ENCODE results near the gene LDLRAD3.
"Not testable (repeated sequence)": the region's sequence is repeated elsewhere in the genome, so short reads cannot be mapped to it uniquely, and the experiment has no call there.

Gene LDLRAD3

DNA sequence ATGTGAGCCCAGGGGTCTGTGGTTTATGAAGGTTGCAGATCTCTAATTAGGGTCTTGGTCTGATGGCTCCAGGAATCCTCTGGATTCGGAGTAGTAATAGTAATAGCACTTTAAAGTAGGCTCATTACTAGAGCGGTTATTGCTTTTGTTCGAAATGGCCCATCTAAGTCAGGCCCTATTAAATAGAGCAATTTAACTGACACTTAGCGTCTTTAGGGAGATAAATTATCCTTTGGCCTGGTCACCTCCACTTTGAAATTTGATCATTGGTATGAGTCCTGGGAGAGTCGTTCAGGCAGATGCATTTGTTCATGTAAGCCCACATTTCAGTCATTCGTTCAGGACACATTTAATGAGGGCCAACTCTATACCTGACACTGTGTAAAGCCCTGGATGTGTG is 54.8 kb downstream of the LDLRAD3 start:
- DNase-seq, result no peak

DNA sequence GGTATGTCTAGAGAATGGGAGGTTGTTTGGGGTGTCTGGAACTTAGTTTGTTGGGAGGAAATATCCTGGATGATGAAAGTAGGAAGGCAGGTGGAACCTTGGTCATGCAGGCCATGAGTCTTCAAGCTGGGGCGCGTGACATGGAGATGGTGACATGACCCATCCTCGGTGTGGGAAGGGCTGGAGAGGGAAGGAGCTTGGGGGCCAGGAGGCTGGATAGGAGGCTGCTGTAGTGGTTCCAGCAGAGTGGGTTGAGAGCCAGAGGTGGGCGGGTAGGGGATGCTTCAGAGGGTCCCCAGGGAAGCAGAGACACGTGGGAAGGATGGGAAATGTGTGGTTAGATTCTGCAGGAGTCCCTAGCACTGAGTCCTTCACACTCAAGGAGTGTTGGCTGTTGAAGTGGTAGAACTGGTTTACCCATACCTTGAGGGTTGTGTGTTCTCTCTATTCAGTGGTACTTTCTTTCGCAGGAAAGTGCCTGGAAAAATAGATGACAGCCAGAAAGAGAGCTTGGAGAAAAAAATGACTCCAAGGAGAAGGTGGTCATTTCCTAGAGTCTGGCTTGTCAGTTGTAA is 56.8 kb downstream of the LDLRAD3 start:
- peak; percentile 42 for DNase-seq

DNA sequence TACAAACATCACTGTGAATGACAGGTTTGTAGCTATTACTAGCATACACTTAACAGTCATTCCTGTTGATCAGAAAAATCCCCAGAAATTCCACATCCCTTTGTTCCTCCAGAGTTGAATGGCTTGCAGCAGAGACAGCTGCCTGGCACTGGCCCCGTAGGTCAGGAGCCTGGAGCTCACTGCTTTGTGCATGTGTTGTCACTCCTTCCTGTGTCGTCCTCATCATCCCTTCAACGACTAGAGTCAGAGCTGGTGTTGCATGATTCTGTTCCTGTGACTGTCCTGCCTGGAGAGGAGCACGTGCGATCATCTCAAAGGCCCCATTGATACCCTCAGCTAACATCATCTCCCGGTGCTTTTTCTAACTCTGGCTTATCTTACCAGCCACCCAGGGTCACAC is 58.3 kb downstream of the LDLRAD3 start:
- DNase-seq, result no peak

DNA sequence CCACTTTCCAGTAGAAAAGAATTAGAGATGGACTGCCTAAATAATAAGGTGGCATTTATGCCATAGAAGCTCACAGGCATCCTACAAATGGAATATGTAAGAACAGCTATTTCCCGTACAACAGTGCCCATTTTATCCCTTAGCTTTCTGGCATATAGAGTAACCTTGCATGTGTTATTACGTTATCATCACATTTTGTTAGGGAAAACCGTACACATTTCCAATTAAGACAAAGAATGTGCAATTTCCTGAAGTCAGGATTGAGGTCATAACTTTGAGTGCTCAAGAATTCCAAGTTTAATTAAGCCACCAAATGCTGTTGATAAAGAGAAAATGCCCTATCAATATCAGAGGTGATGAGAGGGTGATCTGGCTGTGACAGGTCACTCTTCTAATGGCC is 58.9 kb downstream of the LDLRAD3 start:
- no peak for DNase-seq

DNA sequence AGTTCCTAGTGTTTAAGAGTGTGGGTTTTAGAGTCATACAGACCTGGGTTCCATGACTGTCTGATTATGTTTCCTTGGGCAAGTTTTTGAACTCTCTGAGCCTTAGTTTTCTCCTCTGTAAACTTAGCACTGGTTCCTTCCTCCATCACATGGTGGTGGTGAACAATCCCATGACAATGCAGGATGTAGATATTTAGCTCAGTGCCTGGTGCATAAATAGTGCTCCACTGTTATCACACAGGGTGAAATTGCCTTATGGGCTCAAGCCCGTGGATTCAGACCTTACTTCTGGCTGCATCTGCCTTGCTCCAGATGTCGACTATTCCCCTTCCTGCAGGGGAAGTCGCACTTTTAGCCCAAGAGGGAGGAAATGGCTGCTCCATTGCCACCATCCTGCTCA is 62.7 kb downstream of the LDLRAD3 start:
- no peak for DNase-seq

DNA sequence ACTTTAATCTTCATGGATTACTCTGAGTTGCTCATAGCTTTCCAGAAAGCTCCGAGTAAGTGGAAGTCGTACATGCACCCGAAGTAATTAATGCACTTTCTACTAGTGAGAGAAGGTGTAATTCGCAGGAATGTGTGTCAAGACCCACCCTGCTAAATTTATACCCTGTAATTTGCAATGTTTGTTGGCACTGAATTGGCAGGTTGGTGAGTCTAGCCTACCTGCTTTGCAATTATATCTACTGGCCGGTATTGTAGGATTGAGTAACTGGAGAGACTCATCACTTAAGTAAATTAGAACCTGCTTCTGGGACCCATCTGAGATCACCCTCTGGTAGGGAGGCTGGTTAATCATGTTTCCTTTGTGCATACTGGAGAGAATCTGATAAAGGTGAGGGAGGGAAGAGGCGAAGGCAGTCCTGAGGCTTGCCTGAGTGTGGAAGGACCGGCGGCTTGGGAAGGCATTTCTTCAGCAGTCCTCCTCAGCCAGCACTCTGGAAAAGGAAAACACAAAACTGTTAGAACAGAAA is 63.3 kb downstream of the LDLRAD3 start:
- DNase-seq, result no peak

DNA sequence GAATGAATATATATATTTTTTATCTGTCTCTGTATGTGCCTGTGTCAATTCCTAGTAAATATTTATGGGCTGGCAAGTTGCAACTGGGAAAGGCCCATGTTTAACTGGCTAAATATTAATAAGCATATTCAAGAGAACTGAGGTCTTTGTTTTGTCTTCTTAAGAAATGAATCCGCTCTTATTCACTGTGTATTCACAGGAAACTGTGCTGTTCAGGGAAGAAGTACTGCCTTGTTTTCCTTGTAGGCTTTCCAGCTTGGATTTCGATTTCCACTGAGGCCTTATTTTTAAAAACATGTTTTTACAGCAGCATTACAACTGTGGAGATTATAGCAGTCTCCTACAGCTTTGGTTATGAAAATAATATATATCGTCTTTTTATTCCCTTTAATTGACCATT is 64.7 kb downstream of the LDLRAD3 start:
- no peak for DNase-seq

DNA sequence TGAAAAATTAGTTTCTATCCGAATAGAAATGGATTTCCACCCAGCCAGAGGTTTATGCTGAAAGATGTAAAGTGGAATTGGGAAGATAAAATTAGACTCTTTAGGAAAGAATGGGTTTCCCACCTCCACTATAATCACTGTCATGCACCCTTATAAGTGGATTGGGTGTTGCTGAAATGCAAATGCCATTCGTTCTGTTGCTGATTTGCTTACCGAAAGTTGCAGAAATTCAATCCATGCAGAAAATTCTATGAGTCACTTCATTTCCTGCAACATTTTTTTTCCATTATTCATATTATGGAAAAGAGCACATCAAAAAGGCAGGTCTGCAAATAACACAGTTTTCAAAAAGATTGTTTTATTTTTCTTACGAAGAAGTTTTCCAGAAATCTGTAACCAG is 65.6 kb downstream of the LDLRAD3 start:
- no peak for DNase-seq

DNA sequence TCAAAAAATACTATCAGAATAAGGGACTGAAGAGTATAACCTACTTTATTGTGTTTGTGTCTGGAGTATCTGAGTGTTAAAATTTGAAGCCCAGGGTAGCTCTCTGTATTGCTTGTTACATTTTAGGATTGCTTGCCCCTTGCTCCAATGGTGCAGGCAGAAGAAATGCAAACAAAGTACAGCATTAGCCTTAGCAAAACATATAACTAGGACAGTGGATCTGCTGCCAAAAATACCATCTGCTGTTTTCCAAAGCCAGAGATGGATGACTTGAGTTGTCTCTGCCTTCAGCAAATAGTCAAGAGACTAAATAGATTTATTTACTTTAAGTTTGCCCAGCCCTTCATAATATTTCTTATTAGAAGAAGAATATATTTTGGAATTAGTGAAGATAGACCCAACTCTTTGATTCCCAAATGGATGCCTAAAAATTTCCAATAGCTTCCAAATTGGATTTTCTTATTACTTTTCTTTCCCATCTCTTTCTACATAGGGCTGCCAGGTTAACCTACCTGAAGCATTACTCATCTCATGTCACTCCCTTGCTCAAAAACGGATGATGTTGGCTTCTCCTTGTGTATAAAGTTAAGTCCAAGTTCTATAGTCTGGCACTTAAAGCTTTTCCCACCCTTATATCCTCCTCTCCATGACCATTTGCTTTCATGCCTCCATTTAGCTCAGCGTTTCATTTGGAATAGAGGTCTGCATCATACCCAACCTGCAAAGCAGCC is 66.3 kb downstream of the LDLRAD3 start:
- no peak for DNase-seq

DNA sequence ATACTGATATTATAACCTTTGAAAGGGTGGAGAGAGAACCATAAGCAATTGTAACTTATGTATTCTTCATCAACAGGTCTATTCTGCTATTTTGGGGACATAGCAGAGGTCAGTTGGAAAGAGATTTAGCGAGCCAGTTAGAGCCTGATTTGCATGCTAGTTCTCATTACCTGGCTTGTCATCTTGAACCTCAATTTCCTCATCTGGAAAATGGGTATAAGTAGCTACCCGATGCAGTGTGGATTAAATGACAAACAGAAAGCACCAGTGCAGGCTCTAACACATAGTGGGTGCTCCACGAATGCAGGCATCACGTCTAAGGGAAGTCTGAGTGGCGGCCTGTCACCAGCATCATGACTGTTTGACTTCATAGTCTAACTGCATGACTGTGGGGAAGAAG is 67.7 kb downstream of the LDLRAD3 start:
- no peak for DNase-seq

DNA sequence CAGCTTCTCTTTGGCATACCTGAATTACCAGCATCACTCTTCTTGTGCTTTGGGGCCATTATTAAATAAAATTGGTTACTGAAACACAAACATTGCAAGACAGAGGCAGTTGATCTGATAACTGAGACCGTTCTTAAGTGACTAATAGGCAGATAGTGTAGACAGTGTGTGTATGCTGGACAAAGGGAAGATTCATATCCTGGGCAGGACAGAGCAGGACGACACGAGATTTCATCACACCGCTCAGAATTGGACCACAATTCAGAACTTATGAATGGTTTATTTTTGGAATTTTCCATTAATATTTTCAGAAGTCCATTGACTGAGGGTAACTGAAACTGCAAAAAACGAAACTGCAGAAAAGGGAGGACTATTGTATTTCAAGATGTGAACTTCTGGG is 68.6 kb downstream of the LDLRAD3 start:
- no peak for DNase-seq

DNA sequence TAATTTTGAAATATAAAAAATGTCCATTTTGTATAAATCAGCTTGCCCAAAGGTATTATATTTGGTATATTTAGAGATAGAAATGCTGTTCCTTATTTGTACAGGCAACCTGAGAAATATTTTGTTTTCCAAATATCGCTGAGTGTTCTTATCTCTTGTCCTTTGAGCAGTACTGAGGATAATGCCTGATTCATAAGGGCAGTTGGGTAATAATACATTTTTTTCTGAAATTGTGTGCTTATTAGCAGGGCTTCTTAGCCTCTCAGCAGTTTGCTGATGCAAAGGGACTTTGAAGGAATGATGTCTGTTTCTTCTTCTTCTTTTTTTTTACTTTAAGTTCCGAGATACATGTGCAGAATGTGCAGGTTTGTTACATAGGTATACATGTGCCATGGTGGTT is 69.1 kb downstream of the LDLRAD3 start:
- DNase-seq, result no peak

DNA sequence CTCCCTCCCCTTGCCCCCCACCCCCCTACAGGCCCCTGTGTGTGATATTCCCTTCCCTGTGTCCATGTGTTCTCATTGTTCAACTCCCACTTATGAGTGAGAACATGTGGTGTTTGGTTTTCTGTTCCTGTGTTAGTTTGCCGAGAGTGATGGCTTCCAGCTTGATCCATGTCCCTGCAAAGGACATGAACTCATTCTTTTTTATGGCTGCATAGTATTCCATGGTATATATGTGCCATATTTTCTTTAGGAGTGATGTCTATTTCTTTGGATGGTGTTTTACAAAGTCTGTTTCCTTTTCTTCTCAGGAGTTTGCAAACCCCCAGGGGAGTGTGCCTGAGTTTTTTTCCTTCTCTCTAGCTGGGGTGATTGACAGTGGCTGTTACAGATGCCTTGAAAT is 69.6 kb downstream of the LDLRAD3 start:
- DNase-seq, result not testable (repeated sequence)

DNA sequence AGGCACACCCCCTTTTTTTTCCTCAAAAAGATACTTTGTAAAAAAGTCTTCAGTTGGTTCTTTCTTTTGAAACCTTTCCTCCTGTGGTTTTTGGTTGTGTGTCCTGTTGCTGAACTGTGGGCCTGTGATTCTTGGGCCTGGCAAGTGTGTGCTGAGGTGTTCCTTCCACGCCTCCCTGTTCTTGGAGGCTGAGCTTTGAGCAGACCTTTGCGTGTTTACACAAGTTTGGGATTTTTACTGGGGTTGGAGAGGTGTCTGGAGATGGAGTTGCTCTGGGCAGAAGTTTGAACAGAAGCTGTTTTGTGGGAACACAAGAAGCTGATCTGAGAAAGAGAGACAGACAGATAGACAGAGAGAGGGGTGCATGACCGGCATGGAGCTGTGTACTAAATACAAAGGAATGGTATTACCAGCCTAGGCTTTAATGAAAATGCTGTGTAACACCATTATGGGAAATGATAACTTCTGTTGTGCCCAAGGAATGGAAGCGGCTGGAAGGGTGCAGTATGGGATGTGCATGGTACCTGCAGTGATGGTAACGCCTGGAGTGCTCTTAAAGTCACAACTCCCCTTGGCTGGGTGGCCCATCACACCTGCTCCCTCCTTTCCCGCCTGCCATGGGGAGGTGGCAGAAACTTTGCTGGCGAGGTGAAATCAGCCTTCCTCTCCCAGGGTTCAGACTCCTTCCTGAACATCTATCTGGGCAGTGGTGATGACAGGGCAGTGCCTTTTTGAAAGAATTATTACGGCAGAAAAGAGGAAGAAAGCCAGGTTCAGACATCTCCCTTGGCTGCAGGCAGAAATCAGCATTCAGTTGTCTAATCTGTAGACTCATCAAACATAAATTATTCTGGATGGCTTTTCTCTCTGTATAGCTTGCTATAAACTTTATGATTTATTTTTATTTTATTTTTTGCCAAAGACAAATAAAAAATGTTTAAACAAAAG is 70.4 kb downstream of the LDLRAD3 start:
- DNase-seq, result no peak

DNA sequence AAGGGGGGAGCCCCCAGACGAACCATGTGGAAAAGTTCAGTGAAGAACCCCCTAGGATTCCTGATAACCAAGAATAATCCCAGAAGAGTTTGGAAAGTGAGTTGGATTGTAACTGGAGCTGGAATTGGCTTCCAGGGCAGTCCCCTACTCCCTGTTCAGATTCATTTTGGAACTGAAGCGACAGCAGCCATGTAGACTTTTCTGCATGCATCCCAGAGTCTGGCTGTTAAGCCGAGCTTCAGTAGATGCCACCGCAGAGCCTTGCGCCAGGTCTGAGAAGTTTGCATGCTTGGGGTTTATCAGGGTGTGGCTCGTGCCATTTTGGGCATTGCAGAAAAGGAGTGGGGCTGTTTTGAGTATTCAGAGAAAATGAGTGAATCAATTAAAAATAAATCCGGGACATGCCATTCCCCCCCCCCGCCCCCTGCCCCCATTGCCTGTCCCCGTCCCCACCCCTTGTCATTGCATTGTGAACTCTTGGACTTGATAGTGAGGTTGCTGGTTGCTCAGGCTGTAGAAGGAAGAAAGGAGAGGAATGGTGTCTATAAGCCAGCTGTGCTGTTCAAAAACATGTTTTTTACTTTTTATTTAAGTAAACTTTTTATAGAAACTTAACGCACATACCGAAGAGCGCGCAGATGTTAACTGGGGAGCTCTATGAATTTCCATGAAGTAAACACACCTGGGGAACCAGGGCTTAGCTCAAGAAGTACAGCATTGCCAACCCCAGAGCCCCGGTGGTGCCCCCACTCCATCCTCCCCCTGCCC is 71.2 kb downstream of the LDLRAD3 start:
- no peak for DNase-seq

DNA sequence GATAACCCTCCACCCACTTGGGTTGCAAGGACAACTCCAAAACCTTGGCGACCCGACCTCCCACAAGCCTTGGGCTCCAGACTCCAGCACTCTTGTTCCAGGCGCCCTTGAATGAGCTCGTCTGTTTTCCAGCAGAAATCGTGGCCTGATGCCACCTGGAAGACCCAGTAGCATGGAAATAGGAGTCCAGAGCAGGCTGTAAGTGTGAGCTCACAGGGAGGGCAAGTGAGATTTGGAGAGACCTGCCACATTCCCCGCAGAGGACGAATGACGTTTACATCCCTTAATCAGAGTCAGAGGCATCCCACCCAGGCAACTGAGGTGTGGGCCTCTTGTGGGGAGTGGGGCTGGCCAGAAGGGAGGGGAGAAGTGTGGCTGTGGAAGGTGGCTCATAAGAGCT is 71.9 kb downstream of the LDLRAD3 start:
- DNase-seq, result no peak

DNA sequence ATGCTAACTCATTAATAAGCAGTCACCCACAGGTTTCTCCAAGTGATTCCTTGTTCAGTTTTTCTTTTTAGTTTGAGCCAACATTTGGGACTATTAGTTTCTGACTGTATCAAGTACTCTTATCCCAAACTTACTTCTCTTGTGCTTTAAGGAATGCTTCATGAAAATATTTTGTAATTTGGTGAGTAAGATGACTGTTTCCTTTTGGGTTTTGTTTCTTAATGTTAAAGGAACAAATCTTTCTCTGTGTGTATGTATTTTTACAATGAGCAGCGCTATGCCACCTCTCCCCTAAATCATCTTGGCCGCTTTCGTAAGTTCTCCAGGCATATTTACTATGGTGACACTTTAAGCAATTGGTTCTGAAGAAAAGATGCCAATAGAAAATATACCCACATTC is 72.4 kb downstream of the LDLRAD3 start:
- DNase-seq, result no peak

DNA sequence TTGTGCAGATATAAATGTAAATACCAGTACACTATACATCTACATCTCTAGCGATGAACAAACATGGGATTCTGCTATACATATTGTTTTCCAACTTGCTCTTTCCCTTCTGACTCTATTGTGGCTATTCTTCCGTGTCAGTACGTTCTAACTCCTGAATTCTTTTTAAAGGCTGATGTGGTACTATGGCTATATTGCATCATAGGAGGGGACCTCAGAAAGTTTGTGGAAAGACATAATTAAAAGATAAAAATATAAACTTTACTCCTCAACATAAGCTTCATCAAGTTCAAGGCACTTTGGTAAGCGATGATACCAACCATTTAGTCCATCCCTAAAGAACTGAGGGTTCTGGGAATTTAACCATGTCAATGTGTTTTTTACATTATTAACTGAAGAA is 72.8 kb downstream of the LDLRAD3 start:
- DNase-seq, result no peak

DNA sequence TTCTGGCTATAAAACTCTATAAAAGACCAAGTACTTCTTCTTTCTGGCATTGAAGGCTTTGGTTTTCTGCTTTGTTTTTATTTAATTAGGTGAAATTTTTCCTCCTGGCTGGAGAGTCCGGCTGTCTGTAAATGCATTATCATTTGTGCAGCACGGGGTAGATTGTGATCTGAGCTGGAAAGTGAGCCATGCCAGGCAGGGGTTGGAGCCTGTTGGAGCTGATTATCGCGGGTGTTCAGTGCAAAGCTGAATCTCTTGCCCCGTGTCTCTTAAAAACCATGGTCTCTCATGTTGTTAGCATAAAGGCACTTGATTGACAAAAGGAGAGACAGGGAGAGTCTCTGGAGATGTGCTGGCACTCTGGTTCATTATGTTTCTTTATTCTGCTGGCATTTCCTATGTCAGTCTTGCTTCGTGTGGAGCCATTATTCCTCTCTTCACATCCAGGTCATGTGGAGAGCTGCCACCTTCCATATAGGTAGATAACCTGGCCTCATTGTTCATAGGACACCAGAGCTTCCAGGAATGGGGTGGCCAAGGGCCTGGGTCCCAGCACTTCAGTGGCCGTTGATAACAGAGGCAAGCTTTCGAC is 75.2 kb downstream of the LDLRAD3 start:
- no peak for DNase-seq

DNA sequence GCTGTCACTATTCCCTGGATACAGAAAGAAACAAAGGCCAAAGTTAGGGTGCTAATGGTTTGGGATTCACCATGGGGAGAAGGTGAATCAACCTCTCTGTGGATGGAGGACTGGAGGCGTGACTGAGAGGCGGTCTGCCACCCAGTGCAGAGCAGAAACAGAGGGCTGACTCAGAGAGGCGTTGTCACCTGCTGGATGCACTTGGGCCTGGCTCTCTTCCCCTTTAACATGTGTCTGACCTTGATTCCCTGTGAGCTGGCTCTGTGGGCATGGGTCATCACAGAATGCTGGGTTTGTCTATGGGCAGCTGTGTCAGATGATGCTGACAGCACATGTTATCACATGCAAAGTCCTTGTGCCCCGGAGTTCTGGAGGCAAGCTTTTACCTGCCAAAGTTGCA is 75.9 kb downstream of the LDLRAD3 start:
- no peak for DNase-seq

DNA sequence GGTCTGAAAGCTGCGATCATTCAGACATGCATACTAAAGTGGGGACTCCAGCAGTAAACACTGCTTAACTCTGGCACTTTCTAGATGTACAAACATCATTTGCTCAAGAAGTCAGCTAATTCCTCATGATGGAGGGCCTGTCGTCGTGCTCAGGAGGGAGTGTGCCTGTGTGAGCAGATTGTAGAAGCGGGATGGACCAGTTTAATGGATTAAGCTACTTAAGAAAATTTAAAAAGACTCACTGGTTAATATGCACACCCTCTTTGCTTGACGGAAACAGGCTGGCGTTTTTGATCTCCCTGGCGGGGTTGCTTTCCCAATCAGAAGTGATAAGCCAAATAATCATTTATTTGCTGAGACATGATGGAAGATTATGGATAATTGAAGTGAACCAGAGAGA is 79.0 kb downstream of the LDLRAD3 start:
- no peak for DNase-seq

DNA sequence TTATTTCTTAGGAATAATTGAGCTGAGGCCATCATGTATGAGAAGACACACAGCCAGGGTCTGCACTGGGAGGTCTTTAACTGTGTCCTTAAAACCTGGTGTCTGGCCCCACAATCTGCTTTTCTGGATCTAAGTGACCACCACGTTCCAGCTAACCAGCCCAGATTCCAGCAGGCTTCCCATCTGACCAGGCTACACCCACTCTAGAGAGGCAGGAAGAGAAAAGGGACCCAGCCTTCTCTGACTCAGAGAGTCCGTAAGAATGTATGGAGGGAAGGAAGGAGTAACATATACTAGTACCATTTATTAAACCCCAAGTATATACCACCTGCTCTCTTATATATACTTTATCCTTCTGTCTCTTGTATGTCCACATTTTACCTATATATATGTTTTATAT is 80.1 kb downstream of the LDLRAD3 start:
- no peak for DNase-seq

DNA sequence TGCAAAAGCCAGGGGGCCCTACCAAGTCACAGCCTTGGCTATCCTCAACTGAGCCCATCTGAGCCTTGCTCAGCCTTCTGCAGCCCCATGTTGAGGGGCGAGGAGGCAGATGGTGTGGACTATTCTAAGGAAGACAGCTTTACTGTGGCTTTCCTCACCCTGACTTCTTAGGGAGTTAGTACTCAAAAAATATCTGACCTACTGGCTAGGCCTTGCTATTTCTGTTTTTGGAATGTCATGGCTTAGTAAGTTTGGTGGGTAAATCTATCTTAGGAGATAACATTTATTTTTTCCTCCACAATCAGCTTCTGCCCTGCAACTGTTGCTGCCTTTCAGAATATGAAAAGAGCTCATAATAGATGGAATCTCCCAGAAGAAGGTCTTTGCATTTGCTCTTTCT is 80.9 kb downstream of the LDLRAD3 start:
- DNase-seq, result no peak
